Epithelial cell of prostate (primary cell): ENCODE measurements around the gene FBXL17.

Experiments used
- DNase-seq: peaks from one replicate; pipeline ENCODE4 v3.0.0-alpha.2; 2011; ENCODE audit warnings: low read depth, low spot score
- H3K27ac ChIP-seq: fragments of 450-650 bp; 2 replicates; pipeline ENCODE4 v1.5.1; 2017; ENCODE audit warnings: mild to moderate bottlenecking

Gene FBXL17

GRCh38 chr5:108259306-108259705 lies 122.6 kb downstream of the FBXL17 start:
- H3K27ac ChIP-seq: no peak overlapping the region
- no peak for DNase-seq

DNA sequence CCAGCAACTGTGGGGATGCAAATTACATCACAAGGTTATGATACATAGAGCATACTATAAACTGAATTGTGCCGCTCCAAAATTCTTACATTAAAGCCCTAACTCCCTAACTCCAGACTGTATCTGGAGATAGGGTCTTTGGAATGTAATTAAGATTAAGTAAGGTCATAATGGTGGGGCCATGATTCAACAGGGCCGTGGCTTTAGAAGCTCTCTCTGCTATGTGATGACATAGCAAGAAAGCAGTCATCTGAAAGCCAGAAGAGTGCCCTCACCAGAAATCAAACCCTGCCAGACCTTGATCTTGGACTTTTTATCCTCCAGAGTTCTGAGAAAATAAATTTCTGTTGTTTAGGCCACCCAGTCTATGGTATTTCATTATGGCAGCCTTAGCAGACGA lies 123.9 kb downstream of the FBXL17 start:
- no peak overlapping the region for H3K27ac ChIP-seq
- DNase-seq: no peak

DNA sequence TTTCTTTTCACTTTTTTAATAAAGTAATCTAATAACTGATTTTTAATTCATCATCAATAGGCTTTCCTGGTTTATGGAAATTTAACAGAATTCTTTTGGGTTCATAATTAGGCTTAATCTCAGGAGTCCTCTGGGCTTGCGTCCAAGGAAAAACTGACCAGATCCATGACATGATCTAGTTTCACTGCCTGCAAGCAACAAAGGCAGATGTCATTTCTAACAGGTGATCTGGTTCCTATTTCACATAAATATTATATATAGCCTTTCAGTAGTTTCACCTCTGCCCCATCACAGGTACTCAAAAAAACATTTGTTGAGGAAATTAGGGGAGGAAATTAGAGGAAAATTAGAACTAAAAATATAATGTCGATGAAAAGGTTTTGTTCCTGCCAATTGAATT lies 126.4 kb downstream of the FBXL17 start:
- H3K27ac ChIP-seq: no peak overlapping the region
- no peak for DNase-seq

DNA sequence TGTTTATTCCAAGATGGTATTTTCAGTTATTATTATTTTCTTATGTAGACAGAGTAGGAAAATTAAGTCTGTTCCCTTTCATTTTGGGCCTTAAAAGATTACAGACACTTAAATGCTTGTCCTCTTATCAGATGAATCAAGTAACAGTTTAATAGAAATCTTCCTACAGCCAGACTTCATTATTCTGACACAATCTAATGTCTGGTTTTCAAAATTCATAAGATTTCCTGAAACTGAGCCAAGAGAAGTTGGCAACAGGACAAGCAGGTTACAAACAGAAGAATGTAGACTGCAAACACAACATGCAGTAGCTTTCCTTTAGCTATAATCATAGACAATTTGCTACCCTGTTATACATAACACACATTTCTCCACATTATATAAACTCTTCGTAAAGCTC lies 130.5 kb downstream of the FBXL17 start:
- no peak for DNase-seq

DNA sequence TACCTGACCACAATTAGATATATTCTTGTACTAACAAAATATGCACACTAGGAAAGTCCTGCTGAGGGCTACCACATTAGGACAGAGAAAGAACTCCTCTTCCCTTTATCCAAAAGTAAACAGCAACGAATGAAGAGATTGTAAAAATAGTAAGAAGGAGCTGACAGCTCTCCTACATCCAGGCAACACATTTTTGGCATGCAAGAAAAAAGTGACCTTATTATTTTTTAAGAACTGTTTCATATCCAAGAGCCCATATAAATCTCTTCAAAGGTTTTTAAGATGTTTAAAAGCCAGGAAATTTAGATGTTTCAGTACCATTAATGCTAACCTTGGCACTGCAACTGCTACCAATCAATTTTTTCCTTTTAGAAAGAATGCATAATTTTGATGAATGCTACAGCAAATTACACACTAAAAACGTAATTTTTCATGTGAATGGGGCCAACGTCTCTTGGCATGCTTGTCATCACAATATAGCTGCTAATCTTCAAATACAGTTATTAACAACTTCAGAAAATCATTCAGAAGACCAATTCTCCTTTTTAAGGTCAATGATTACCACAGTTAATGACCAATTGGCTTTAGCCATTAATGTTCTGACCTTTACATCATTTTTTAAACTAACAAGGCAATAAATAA lies 132.0 kb downstream of the FBXL17 start:
- no peak overlapping the region for H3K27ac ChIP-seq

More for the DNA sequence above, 130.5 kb downstream of the FBXL17 start:
- H3K27ac ChIP-seq: no peak overlapping the region

DNA sequence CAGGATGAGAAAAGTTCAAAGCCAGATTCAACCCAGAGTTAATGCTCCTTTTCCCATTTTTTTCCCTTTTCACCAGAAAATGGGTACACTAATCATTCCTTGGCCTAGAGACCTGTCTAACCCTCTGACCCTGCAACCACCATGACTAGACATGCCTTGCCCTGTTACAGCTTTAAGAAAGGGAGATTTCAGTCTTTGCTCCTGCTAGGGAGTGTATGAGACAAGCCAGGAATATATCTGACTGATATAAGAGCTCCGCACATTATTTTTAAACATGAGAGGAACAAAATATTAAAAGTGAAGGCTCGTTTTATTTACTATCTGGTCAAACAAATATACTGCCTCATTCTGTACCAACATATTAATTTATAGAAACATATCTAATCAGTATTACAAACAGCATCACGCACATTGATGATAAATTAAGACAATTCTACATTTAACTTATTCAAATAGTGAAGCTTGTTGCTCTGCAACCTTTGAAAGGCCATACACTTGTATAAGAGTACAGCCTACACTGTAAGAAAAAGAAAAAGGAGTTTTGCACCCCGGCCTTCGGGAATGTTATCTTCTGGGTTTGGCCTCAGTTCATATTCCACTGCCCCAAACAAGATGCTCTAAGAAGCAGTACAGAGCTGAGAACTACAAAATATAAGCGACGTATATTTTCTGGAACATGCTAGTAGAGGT lies 132.7 kb downstream of the FBXL17 start:
- H3K27ac ChIP-seq: no peak overlapping the region
- DNase-seq: no peak

More for the DNA sequence above, 132.0 kb downstream of the FBXL17 start:
- DNase-seq: no peak

DNA sequence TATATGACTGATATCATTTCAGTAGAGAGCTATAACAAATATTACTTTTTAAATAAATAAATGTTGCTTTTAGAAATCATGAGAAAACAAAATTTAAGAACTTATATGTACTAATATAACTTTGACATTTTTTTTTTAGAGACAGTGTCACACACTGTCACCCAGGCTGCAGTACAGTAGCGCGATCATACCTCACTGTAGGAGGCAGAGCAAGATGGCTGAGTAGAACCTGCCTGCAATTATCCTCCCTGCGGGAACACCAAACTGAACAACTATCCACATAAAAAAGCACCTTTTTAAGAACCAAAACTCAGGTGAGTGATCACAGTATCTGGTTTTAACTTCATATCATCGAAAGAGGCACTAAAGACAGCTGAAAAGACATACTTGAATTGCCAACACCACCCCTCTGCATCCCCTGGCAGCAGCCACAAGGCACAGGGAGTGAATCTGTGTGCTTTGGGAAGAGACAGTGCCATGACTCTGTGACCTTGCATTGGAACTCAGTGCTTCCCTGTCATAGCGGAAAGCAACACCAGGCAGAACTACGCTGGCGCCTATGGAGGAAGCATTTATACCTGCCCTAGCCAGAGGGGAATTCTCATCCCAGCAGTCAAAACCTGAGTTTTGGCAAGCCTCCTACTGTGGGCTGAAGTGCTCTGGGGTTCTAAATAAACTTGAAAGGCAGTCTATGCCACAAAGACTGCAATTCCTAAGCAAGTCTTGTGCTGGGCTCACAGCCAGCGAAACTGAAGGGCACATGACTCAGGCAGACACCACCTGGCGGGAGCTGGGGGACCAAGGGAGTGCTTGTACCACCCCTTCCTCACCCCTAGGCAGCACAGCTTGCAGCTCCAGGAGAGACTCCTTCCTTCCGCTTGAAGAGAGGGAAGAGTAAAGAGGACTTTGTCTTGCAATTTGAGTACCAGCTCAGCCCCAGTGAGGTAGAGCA lies 142.7 kb downstream of the FBXL17 start:
- DNase-seq: no peak
- H3K27ac ChIP-seq: no peak overlapping the region

GRCh38 chr5:108238461-108238860 lies 143.4 kb downstream of the FBXL17 start:
- no peak for DNase-seq
- H3K27ac ChIP-seq: no peak overlapping the region

GRCh38 chr5:108233617-108234155 lies 148.2 kb downstream of the FBXL17 start:
- no peak overlapping the region for H3K27ac ChIP-seq
- no peak for DNase-seq

DNA sequence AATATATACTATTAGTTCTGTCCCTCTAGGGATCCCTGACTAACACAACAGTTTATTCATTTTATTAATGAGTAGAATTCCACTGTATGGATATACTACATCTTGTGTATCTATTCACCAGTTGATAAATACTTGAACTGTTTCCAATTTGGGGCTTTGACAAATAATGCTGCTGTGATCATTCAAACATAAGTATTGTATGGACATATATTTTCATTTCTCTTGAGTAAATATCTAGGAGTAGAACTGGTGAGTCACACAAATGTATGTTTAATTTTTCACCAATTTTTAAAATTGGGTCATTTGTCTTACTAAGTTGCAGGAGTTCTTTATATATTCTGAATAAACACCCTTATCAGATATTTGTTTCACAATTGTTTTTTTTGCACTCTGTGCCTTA lies 149.1 kb downstream of the FBXL17 start:
- H3K27ac ChIP-seq: no peak overlapping the region
- no peak for DNase-seq

DNA sequence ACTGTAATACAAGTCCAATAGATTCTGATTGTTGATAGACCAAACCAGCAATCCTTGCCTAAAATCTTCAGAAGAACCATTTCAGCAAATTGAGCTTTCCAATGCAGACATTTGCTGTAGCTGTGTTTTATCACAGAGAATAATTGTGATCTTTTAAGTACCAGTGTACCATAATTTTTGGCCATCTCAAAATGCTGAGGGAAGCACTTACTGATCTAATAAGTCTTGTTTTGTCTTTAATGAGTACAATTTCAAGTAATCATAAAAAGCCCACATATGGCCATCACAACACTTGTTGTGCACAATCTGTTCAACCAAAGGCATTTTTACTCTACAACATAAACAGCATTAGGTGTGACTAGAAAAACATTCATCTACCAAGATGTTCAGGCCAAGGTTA lies 159.9 kb downstream of the FBXL17 start:
- DNase-seq: no peak
- H3K27ac ChIP-seq: no peak overlapping the region

DNA sequence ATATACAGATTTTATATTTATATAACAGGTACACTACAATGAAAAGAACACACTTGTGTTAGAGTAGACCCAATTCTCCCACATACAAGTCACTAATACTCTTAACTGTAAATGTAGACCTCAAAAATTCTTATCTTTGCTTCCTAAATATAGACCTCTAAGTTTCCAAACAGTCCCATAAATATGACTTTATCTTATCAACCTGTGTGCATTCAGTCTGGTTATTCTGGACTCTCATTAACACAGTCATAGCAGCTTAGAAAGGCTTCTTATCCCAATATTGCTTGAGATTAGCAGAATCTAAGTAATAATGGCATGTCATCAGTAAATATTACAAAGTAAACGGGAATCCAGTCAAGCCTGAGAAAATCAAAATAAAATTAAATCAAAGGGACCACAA lies 161.1 kb downstream of the FBXL17 start:
- DNase-seq: no peak

GRCh38 chr5:108216890-108217289 lies 165.0 kb downstream of the FBXL17 start:
- no peak overlapping the region for H3K27ac ChIP-seq
- no peak for DNase-seq

More for the DNA sequence above, 161.1 kb downstream of the FBXL17 start:
- no peak overlapping the region for H3K27ac ChIP-seq

- no peak overlapping the region for H3K27ac ChIP-seq
- DNase-seq: no peak
Measured at GRCh38 chr5:108214857-108215256, 167.0 kb downstream of the FBXL17 start.

GRCh38 chr5:108212775-108213346 lies 169.0 kb downstream of the FBXL17 start:
- DNase-seq: peak; percentile 22
- no peak overlapping the region for H3K27ac ChIP-seq

GRCh38 chr5:108206707-108207106 lies 175.2 kb downstream of the FBXL17 start:
- no peak for DNase-seq
- no peak overlapping the region for H3K27ac ChIP-seq

GRCh38 chr5:108201721-108202120 lies 180.2 kb downstream of the FBXL17 start:
- DNase-seq: no peak
- H3K27ac ChIP-seq: no peak overlapping the region

DNA sequence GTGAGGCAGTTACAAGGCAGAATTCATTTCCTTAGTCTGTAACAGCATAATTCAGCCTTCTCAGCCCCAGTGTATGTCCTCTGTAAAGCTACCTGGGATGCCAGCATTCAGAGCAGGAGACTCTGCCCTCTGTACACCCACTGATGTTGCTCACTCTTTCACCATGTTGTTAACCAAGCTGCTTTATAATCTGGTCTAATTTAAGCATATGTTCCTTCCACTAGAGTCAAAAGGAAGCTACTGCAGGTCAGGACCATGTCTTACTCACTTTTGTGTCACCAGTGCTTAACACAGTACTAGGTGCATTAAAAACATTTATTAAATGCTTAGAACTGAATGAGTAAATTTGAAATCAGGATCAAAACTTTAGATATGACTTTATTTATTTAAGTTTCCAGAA lies 185.6 kb downstream of the FBXL17 start:
- no peak overlapping the region for H3K27ac ChIP-seq
- no peak for DNase-seq

DNA sequence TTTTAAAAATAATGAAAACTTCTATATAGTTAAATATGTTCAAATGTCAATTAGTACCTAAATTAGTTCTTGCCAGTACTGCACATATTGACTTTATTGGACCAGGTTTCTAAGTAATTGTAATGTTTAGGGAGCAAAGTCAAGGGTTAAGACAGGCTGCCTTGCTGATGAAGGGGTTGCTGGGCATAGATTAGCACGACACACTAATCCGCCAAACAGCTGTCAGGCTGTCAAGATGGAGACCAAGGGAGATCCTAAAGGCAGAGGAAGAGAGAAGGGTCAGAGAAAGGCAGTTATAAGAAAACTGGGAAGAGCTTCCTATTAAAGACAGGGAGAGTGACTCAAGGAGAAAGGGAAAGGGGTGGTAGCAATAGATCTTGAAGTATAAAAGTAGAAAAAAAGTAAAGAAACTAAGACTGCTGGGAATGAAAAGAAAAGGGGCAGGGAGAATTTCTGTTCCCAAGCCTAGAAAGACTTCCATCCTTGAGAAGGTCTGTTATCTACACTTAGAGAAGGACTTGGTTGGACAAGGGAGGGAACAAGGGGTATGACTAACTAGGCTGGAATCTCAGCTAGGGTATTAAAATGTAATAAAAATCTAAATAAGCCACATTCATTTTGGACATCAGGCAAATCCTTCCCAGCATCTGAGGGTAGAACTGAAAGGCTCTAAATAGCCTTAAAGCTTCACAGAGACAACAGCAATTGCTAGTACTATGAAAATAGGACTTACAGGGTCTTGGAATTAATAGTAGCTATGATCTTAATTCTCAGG lies 188.7 kb downstream of the FBXL17 start:
- DNase-seq: no peak
- H3K27ac ChIP-seq: no peak overlapping the region

DNA sequence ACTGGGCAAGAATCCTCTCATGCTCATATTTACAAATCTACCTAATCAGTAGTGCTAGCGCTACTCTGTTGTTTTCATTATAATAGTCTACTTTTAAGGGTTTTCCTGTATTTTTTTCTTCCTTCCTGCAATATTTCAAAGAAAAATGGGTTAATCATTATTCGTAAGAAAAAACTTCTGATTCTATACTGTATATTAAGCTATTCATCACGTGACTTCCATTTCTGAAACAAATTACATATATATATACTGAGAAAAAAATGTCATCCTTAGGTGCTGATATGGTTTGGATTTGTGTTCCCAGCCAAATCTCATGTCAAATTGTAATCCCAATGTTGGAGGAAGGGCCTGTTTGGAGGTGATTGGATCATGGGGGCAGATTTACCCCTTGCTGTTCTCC lies 197.0 kb downstream of the FBXL17 start:
- H3K27ac ChIP-seq: no peak overlapping the region
- no peak for DNase-seq
